ENCODE results near the gene PSMB5.

Gene PSMB5

DNA sequence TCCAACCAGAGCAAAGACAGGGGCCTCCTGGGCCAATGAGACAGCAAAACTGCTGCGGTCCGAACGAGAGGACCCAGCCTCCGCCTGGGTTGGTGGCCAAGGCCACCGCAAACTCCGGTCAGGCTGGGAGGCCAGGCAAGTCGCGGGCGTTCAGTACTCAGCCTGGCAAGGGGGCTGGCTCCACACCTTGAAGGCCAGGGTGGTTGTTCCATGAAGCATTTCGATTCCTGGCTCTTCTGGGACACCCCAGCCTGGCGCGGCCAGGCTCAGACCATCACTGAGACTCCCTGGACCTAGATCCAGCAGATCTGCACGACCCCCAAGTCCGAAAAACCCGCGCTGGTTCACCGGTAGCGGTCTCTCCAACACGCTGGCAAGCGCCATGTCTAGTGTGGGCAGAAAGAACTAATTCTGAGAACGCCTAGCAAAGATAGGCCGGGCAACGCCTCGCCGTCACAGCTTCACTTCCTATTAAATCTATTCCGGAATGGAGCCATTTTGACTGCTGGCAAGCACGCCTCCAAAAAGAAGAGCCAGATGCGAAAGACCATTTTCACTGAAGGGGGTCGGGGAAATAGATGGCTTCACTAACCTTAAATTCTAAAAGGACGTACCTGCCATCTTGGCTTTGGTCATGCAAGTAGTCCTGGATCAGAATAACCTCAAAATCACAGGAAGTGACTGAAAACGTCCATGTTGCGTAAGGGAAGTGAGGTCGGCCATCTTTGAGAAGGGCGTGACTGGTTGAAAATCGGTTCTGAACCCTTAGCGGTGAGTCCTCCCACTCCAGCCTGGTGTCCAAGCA, at the start of gene PSMB5:
Gene PSMB5 (minus strand): TSS at position 403 of the 805 bp plus-strand sequence. CDS start 19 bp downstream, at position 384.
- DNase-seq = peak; percentile 84

DNA sequence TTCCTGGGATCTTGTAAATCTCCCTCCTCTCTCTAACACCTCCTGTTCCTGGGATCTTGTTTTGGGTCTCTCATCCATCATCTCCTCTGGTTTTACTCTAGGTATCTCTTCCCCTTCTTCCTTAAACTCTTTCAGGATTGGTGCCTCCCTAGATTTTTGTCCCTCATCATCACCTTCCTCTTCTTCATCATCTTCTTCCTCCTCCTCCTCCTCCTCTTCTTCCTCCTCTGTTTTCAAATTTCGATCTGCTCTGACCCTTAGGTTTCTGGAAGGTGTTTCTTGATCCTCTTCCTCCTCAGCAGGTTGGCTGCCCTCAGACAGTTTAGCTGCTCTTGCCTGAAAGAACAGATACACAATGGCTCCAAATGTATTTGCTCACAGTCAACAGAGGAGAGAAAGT, 45.8 kb upstream of the PSMB5 start:
- no peak for DNase-seq

DNA sequence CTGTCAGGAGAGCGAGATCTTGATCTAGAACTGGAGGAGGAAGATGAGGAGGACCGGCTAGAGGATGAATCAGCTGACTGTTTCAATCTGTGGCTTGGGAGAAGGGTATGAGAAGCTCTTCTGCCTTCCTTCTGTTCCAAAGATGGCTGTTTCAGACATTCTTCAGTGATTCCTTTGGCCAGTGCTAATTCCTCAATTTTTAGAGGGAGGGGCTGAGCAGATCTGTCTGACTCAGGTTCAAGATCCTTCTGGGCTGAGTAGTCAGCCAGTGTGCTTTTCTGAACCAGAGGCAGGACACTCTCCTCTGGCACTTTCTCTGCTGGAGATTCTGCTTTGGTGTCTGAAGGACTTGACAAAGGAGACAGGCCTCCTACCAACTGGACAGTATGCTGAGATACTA, 45.0 kb upstream of the PSMB5 start:
- no peak for DNase-seq

DNA sequence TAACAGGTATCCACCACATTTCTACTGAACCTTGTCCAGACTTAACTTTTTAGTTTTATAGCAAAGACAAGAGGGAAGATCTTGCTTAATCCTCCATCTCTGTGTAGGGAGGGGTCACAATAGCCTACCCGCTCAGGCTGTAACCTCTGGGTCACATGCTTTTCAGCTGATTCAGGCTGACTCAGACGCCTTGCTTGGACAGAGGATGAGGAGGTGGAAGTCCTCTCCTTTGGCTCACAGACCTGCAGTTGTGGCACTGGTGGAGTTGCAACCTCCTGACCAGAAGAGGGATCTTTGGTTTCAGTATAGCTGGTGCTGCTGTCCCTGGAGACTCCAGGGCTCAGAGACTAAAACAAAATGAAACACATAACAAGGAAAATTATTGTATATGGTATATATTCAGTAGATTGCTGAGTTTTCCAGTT, 44.0 kb upstream of the PSMB5 start:
- no peak for DNase-seq

DNA sequence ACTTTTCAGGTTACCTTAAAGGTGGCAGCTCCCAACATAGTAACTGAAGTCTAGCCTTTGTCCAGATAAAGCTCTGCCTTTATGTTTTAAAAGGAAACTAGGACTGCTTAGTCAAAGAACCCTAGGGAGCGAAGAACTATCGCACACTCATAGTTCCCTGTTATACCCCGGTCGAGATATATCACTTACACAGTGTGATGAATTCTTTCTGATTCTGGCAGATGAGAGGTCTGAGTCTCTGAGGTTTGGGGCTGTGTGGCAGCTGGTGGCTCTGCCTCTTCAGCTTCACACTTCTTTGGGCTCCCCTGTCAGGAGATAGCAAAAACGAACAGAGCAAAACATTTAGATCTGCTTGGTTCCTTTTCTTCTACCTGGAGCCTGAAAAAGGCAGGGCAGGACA, 43.3 kb upstream of the PSMB5 start:
- no peak for DNase-seq

DNA sequence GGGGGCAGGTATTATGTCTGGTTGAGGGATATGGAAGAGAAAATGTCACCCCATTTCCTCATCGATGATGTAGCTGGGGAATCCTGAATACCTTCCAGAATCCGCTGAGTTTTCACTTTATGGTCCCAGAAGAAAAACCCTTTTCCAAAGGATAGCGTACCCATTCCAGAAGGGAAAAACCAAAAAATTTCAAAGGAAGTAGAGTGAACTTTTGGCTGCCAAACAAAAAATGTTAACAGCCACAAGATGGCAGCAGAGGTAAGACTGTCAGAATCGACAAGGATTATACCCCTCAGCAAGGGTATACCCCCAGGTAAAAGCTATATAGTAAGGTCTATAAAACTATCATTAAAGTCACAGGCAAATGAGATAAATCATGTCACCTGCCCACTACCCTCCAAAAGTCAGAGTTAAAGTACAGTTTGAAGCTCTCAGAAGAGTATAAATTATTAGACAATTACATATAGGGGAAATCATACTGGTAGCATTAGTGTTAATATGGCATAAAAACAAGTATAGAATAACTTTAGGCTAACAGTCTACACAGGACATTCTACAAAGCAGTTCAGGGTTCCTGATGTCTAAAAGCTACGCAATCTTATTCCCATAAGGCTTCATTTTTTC, 42.2 kb upstream of the PSMB5 start:
- no peak for DNase-seq

DNA sequence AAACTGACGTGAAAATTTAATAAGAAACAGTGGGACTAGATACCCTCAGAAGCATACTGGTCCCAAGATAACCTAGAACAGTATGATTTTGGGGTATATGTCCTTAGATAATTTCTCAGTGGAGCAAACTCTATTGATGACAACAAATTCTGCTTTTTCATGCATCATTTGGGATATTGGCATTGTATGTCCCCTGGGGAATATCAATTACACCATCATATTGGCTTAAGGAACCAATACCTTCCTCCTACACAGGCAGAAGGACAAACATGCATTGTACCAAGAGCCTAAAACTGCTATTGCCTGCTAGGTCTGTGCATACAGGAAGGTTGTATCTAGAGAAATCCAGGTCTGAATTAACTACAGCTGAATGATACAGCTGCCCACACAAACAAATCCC, 40.2 kb upstream of the PSMB5 start:
- DNase-seq = no peak

DNA sequence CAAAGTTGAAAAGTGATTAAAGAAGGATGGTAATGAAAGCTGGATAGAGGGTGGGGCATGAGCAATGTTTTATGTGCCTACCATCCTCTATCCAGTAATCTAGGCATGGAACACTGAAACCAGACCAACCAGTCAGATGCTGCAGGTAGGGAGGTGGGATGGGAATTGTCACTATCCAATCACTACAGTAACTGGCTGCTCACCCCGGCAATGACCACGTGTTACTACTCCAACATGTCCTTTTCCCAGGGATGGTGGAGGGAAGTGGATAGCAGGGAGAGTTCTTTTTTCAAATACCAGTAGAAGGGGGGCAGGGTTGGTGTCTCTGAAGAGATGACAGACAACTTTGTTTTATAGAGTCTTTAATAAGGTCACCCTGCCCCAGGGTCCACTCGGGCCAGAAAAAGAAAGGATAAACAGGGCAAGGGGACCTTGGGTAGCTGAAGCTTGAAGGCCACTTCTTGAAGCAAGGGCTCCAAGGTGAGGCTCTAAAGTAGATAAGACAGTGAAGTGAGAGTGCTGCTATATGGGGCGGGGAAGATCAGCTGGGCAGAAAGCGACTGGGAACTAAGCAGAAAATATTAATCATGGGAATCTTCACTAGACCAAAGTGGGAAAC, 37.3 kb upstream of the PSMB5 start:
- DNase-seq = no peak

DNA sequence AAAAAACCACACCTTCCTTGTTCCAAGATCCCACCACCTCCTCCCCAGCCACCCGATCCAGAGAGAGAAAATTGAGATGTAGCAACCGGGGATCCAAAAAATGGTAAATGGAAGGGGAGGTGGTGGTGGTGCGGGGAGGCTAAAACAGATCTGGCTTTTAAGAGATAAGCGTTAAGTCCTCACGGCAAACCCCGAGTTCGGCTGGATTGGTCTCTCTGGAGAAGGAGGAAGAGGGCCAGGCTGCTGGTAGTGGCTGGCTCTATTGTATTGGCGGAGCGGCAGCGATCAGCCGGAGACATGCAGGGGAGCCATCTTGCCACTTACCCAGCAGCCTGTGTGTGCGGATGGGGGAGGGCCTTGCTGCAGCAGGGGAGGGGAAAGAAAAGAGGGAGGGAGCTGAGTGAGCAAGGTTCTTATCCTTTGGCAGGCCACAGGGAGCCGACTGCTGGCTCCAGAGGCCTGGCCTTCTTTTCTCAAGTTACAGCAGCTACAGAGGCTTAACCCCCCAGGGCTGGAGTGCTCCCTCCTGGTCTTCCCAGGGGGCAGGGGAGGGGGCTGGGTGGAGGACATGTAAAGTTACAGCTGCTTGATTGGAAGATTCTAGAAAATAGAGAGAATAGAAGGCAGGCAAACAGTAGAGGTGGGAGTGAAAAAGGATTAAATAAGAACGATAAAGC, 36.7 kb upstream of the PSMB5 start:
- peak; percentile 74 for DNase-seq

DNA sequence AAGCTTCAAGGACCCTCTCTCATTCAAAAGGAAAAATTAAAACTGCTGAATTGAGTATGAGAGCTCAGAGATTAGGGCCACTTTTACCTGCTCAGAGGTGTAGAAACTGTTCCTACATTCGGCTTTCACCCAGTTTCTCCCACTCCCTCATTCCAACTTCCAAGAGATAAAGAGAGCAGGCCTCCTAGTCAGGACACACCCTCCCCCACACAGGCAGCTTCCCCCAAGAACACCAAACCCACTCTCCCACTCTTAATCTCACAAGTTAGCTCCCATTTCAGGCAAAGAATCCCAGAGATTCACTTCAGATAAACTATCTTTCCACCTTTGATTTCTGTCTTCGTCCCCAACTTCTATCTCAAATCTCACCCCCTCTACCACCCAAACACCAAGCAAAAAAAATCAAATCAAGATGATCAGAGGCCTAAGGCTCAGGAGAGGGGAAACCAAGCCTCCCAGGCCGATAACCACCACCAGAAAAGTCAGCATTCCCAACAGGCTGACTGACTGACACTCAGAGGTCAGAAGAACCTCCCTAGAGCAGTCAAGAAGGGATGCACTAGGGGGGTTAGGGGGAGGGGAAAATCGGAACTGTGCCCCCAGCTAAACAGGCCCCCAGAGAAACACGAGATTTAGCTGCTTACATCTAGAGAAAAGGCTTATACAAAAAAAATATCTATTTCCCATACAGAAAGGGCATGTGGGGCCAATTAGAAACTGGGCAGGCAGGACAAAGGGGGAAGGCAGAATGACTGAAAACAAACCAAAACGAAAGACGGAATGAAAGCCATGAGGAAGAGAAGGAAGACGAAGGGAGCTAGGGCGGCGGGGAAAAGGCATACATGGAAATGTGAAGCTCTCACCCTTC, 35.8 kb upstream of the PSMB5 start:
- no peak for DNase-seq

DNA sequence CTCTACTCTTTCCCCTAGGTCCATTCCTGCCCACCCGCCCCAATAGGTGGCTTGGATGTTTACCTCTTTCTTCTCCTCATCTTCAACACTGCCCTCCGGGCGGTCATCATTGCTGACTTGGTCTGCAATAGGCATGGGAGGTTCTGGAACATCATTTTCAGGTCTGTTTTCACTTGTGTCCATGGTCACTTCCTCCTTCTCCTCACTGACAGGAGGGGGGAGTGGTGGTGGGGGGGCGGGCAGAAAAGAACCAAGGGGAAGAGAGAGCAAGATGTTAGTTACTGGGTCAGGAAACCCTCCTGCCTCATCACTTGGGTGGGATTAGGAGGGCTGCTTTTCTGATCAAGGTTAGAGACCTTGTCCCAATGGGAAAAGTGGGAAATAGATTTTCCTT, 34.7 kb upstream of the PSMB5 start:
- DNase-seq = no peak

DNA sequence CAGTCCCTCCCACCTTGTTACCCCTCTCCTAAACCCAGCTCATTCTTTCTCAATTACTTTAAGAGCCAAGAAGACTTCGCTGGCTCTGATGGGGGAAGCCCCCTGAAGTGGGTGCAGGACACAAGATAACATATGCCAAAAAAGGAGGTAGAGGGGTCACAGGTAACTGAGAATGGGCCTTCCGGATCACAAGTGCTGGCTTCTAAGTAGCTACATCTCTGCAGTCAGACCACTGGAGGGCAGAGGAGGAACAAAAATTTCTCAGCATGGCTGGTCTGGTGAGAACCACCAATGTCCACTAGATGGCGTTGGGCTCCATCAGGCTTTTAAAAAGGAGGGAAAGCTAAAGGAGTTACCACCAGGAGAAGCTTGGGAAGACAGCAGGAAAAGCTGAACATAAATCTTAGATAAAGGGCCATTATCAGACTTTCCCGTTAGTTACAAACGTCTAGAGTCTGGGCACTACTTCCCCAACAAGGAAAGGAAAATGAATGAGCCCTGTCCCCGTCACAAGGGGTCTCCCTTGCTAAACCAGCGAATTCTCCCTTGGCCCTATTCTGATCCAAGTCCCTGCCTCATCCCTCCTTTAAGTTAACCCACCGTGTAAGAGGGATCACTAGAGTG, 34.2 kb upstream of the PSMB5 start:
- DNase-seq = peak; percentile 65

DNA sequence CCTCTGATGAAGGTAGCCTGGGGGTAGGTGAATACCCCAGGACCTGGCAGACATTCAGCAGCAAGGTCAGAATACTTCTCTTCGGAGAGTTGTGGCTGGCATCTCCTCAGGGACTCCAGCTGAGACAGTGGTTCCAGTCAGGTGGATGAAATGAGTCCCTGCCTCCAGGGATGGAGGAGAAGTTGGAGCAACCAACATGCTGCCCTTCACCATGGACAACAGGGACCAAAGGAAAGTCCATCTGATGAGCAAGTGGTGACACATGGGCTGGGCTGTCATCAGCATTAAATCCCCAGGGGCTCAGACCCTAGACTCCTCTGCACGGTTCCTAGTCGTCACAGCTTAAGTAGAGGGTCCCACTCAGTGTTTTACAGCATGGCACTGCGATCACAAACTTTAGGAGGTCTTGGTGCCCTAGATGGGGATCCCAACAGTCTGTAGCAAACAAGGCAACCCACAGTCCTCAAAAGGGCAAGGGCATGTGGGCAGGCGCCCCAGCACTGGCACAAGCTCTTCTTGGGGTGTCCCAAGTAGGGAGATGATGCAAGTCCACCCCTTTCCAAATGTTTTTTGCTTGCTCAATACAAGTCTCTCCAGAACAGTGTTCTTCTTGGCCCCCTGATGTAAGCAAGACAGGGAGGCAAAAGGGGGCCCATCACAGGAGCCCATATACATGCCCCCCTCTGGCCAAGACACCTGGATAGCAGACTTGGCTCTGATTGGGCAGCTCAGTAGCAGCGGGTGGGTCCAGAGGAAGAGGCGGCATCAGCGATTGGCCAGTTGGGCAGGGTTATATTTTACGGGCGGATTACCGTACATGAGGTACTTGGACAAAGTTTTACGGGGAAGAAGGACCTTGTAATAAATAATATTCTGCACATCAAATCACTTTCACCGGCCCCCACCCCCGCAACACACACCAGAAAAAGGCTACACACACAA, 33.4 kb upstream of the PSMB5 start:
- no peak for DNase-seq

DNA sequence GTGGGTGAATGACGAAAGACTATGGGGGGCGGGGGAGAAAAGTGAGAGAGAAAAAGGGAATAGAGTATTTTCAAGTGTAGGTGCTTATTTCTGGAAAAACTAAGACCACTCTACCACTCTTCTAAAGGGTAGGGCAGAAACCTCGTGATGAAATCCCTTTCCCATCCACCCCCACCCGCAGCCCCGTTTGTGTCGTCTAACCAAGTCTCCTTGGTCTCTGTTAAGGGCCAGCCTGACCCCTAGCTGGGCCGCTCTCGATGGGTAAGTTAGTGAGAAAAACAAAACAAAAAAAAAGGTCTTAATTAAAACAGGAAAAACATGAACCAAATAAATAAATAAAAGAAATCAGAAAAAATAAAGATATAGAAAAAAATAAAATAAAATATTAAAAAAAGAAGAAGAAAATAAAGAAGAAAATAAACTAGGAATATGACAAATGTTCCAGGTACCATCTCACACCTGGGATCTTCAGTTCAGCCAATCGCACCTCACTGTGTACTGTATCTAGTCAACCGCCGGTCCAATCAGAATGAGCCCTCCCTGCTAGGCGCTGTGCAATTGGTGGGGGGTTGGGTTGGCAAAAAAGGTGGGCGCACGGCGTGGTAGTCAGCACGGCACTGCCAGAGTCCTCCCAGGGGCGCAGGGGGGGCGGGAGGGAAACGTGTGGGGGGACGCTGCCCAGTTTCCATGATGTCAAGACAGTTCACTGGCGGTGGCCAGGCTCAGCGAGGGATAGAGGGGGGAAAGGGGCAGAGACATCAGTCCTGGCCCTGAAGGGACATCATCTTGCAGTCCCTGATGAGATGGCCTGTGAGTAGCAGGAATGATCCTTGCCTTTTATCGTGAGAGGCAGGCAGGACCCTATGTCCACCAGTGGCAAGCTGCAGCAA, 32.4 kb upstream of the PSMB5 start:
- DNase-seq = no peak

DNA sequence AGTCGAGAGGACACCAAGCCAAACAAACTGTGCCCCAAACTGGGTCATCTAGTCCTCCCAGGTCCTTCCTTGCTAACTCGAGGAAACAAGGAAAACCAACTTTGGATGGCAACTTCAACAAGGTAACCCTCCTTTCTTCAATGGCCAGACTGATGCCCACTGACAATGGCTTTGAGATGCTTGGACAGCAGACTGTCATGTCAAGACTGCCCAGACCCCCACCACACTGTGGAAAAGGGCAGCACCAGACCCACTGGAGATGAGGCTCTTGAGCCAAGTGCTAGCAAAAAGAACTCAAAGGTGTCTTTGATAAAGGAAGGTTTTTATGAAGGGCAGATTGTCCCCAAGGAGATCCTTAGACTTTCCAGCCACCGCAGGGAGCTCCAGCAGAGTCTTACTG, 31.7 kb upstream of the PSMB5 start:
- DNase-seq = no peak

DNA sequence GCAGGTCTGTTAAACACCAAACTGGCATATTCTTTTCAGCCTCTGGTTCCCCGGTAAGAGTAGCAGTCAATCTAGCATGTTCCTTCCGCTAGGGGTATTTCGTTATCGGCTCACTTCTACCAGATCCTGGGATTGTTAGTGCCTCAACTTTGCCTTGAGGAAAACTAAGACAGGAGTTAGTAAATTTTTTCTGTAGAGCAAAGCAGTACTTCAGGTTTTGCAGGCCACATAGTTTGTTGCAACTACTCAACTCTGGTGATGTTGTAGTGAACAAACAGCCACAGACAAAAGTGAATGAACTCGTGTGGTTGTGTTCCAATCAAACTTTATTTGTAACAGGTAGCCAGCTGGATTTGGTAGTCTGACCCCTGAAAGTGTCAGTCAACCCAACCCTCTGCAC, 28.9 kb upstream of the PSMB5 start:
- no peak for DNase-seq

DNA sequence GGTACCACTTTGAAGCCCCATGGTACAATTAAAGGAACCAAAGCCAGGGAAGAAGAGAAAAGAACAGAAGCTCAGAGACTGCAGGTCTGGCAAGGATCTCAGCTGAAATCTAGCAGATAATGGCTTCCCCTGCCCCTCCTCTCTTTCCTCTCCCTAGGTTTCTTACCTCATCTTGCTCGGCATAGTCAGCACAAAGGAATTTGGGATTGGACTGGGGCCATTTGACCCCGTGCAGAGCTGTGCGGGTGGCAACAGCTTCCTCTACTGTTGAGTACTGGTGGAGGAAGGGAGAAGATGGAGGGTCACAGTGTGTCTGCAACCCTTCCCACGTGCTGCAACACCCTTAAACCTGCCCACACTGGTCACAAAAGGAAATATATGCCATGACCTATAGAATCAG, 27.3 kb upstream of the PSMB5 start:
- no peak for DNase-seq

DNA sequence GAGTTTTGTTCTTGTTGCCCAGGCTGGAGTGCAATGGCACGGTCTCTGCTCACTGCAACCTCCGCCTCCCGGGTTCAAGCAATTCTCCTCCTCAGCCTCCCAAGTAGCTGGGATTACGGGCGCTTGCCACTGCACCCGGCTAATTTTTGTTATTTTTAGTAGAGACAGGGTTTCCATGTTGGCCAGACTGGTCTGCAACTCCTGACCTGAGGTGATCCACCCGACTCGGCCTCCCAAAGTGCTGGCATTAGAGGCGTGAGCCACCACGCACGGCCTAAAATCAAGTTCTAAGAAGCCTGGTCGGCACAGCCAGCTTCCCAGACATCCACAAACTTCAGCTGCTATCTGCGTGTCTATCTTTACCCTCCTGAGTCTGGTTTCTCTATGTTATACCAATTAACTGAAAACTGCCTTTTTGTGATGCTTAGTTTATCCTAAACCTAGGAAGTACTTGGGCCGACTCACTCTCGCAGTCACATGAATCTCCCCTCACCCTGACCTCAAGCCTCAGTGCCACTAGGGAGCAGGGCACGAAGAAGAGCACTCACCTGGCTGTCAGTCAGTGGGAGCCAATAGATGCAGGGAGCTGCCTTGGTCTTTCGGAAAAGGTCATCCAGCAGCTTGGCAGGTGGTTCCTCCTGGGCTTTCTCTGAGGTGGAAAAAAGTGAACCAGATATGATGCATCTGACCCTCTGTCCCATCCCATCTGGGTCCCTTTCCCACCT, 26.0 kb upstream of the PSMB5 start:
- DNase-seq = no peak
